Muscle of arm (tissue), 12 donors: Measurements from ENCODE around the gene LIX1. TPM values are rescaled to one million over a fixed set of nuclear protein-coding genes. Genes with fewer than 3 reads are reported as not detected.

Experiments
- DNase-seq: peaks from one replicate; pipeline ENCODE4 v3.0.0-alpha.2; 2013
- polyA plus RNA-seq, 12 donors: library from polyadenylated mRNA; unstranded; fragments of 120-200 nt; gene quantifications; one replicate each; pipeline ENCODE4 v1.2.1, GENCODE V29; 2013; ENCODE audit not compliant: insufficient read length in 12 of 12

LIX1 gene
- polyA plus RNA-seq, 12 donors, result 3.3 to 9.3 (median 6.7) TPM; not detected in 1

DNA sequence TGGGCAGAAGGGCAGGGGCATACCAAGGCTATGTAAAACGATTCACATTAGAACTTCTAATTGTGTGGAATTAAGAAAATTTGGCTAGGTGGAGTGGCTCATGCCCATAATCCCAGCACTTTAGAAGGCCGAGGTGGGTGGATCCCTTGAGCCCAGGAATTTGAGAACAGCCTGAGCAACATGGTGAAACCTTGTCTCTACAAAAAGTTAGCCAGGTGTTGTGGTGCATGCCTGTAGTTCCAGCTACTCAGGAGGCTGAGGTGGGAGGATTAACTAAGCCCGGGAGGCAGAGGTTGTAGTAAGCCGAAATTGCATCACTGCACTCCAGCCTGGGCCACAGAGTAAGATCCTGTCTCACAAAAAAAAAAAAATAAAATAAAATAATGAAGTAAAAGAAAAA lies 65.2 kb downstream of the LIX1 start:
- no peak for DNase-seq

DNA sequence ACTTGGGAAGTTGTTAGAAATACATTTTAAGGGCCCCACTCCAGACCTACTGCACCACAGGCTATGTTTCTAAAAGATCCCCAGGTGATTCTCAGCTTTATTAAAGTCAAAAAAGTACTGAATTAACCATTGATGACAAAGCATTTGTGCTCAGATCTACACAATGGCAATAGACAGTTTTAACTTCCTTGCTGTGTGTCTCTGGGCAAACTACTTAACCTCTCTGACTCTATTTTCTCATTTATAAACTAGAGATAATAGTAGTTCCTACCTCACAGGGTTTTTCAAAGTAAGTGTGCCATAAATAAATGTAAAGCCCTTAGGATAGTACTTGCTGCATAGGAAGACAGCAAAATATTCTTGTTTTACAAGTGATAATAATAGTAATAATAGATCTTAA lies 66.3 kb downstream of the LIX1 start:
- no peak for DNase-seq

DNA sequence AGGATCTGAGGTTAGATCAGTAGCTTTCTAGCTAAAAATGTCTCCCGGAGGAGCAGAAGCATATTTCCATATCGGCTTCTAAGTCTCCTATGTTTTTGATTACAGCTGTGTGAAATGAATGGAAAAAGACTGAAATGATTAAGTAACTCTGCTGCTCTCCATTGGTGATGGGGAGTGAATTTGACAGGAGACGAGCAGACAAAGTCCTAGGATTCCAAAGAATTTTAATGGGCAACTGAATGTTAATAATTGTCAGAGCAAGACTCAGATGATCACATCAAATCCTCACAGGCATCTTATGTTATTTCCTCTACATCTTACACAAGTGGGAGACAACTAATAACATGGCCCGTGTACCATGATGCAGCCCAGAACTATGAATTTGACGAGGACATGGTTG lies 66.8 kb downstream of the LIX1 start:
- DNase-seq, result no peak

DNA sequence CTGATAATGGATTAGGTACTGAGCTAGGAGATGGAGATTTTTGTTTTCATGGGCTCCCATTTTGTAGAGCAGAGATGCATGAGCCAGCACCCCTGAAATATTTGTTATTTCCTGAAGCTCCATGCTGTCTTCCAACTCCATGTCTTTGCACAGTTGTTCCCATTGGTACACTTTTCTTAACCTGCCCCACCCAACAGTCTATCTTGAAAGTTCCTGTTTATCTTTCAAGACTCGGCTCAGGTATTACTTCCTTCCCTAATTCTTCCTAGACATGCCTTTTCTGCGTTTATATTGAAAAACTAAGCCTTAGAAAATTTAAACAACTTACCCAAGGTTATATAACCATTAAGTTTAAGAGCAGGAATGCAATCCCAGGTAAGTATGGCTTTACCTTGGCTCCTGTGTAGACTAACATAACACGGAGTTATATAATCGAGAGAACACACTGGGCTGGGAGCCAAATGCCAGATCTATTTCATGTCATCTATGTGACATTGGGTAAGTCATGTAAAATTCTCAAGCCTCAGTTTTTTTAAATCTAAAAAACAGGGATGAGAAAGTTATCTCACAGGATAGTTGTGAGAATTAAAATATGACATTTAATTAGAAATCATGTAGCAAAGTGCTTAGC lies 67.4 kb downstream of the LIX1 start:
- DNase-seq, result no peak

DNA sequence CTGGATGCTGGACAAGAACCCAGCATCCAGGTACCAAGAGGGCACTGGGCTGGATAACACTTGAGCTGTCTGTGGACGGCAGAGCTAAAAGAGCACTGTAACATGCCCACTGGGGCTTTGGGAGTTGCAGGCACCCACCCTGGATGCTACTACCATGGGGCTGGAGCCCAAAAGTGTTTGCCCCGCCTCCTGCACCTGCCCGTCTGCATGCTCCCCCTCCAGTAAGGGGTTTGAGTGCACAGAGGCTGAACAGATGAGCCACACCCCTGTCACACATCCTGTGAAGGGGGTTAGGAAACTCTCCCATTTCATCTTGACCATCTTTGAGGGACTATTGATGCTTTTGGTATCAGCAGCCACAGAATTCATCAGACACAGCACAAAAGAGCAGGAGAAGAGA lies 69.0 kb downstream of the LIX1 start:
- DNase-seq, result no peak

DNA sequence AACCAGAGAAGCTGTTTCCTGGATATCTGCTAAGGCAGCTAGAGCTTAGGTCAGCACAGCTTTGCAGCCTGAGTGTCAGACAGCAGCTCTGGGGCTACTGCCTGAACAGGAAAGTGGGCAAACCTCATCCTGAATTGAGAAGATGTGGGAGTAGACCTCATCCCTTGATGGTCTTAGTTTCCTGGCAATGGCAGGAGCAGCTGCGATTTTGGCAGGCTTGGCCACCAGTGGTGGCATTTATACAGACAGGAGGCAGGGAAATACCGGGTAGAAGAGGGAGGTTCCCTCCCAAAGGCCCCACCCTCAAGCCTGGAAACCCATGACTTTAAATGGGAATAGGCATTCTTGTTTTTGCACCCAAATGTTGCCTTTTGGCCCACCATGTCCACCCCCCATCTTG lies 69.7 kb downstream of the LIX1 start:
- no peak for DNase-seq

DNA sequence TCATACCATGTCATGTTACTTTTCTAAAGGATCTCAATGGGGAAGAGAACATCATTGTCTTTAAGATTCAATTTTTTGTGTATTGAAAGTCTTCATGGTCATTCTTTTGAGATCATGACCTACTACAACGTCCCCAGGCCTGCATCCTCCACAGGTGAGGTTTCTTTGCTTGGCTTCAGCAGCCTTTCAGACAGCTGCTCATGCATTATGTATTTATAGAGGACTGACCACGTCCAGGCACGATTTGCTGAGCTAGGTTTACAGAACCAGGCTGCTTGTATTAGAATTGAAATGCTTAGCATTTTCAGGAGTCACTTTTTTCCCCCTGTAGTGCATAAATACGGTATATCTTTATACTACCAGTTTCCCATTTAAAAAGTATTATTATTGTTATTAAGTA lies 70.4 kb downstream of the LIX1 start:
- DNase-seq, result no peak

DNA sequence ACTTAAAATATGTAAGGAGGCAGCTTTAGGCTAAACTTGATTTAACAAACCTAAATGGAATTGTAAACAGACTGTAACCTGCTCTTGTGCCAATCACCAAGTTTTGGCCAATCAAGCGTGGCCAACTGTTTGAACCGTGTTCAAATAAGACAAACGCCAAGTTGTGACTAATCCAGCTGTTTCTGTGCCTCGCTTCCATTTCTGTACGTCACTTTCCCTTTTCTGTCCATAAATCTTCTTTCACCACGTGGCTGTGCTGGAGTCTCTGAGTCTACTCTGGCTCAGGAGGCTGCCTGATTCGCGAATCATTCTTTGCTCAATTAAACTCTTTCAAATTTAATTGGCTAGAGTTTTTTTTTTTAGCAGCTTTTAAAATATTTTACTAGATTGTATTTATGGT lies 71.3 kb downstream of the LIX1 start:
- peak; percentile 55 for DNase-seq

DNA sequence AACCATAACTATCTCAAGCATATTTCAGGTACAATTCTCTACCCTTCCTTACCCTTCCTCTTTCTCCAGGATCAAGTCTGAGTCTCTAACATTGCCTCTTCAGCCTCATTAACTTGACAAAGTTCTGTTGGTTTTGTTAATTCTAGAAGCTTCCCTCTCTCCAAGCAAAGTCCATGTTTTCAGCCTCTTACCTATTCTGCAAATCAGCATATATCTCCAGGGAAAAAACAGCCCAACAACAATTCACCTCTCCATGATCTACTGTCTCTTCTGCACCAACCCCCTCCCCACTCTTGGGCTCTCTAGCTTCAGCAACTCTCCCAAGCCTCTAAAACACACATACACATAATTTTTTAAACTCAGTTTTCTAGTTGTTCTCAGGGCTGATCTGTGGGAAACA lies 72.2 kb downstream of the LIX1 start:
- no peak for DNase-seq

DNA sequence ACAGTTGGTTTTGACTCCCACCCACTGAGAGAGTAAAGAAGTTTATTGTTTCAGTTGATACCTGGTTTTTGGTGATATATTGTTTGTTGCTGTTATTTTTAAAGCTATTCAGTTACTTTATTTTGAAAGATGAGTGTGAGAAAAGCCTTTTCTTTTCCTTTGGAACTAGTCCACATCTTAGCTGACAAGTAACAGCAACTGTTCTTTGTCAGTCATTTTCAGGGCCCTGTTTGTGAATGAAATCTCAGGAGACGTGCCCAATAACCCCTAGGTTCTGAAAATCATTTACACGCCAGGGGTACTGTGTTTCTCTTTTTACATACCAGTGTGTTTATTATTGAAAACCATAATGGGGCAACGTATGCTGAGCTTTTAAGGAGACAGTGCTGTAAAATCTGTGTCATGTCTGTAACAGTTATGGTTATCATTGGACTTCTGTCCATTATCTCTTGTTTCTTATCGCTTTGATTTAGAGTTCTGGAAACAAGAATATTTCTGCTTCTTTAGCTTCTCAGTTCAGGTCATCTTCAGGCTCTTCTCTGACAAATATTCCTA lies 75.0 kb downstream of the LIX1 start:
- DNase-seq, result no peak

DNA sequence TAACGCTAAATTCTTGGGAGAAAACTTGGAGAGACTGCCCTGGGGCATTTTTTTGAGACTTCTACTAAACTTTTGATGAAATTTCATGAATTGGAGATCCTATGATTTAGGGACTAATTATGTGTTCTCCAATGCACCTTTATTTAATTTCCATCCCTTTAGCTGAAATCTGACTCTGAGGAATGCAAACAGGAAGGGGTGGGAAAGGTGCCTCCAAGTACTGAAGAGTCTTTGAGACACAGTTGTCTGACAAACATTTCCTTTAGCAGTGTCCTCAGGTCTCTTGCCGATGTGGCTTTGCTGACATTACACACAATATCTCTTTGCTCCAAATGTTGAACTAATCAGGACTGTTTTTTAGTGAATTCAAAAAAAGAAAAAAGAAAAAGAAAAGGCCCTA lies 76.9 kb downstream of the LIX1 start:
- DNase-seq, result no peak

DNA sequence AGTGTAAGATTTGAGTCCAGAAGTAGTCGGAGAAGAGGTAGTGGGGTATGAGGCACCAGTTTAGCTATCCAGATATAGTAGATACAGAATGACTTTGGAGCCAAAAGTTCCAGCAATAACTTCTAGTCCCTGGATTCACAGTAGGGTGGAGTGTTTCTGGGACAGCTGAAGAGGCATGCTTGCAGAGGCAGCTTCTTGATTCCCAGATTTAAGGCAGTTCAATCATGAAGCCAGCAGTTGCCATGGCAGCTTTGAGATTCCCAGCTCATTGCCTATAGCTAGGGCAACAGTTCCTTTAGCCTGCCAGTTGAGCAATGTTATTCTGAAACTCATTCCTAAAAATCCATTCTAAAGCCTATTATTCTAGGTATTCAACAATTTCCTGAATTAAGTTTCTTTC lies 79.2 kb downstream of the LIX1 start:
- no peak for DNase-seq

DNA sequence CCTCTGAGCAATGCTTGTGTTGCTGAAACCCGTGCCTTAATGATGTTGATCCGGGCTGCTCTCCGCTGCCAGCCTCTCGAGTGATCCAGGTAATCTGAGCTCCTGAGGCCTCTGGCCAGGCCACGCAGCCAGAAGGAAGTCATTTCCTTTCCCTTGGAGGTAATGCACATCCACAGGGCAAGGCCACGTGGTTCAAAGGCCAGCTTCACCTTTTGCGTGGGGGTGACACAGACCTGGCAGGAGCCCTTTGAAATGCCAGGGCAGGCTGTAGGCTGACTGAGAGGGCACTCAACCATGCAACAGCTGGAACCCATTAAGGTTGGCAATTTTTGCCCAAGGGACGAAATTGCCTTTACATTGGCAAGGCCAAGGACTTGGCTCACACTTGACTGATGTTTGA lies 80.4 kb downstream of the LIX1 start:
- DNase-seq, result no peak

DNA sequence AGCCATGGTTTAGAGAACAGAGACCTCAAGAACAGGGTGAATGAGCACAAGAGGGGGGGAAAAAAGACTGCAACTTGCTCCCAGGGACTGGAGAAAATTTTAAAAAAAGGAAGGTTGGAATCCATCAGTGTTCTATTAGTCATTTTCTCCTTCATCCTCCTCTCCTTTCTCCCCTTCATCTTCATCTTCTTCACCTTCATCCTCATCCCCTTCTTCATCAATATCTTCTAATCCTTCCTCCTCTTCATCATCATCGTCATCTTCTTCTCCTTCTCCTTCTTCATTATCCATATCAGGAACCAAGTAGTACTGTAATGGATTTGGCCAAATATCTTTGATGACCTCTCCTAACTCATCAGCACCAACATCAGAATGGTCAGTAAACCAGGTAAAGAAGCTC lies 86.1 kb downstream of the LIX1 start:
- DNase-seq, result no peak

DNA sequence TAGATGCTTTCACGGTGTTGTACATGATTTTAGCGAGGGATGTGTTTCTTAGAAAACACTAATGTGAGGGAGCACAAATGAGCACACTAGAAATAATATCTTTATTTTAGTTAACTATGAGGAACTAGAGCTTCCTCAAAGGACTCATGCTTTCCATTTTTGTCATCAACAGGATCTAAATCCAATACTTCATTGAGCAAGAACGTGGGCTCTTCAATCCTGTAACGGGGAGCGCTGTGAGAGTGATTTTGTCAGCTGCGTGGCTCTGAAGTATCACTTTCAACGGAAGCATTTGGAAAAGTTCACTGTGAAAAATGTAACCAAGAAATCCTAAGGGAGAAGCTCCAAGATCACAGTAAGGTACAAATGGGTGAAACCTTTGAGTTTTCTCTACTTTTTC lies 93.2 kb downstream of the LIX1 start:
- peak; percentile 15 for DNase-seq

DNA sequence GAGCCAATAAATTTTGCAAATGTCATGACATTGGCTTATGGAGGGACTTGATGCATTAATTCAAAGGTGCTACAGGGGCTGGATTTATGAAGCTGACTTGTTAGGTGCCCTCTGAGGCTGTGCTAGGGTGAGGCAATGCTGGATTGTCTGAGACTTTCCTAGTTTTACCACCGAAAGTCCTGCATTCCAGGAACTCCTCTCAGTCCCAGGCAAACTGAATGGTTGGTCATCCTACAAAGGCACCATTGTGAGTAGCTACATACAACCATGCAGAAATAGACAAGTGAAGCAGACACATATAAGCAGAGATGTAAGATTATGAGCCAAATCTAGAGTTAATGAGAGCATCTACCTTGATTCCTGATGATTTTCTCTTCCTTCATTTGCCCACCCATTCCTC lies 95.3 kb downstream of the LIX1 start:
- no peak for DNase-seq

DNA sequence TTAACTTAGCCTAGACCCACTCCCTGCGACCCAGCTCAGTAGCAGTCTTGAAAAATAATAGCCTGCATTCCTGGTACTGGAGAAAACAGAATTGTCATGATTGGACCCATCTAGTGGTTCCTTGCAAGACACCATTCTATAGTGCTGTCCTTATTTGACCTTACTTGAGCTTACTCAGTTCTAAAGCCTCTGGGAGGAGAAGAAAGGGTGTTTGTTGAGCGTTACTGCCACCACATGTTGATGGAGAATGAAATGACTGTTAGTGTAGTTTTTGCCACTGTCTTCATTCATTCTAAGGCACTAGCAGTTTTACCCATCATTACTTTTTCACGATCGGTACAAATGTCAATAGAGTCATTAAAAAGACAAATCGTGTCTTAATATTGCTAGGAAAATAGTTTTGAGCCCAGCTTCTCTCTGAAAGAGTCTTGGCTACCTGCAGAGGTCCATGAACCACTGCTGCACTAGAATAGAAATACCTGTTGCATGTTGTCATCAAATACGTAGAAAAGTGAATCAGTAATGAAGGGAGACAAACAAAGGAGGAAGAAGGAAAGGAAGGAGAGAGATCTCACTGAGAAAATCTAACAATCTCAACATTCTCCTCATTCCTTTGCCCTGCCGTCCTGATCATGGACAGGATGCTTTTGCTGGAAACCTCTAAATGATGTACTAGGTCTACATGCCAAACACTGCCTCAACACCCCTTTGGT lies 96.0 kb downstream of the LIX1 start:
- DNase-seq, result no peak

DNA sequence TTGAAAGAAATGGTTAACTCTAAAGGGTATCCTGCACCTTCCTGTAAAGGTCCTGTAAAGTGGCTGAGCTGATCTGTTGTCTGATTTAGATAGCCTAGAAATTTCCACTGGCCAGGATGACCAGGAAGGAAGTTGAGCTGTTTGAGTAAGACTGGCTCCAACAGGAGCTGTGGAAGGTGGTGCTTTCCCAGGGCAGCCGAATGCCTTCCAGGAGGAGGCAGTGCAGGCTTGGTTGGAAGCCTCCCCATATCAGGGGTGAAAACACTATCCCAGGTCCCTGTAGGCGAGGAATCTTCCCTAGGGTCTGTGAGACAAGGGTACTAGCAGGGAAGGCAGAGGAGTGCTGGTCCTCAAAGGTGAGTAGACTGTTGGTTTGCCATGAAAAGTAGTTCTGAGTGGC lies 98.4 kb downstream of the LIX1 start:
- no peak for DNase-seq

DNA sequence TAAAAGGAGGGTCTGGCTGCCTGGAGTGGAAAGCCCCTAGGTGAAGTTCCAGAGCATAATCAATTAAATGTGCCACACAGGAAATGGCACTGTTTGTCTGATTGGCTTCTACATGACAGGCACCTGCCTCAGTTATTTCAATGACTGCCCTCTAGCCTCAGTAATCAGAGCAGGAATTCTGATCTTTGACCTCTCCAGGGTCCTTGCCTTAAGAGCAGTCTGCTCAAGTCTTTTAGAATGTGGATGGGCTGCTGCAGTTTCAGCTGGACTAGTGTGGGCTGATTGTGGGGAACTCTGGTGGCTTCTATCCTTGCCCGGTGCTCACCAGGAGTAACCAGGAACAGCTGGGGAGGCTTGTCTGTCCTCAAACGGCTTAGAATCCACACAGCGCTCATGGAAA lies 98.9 kb downstream of the LIX1 start:
- no peak for DNase-seq

DNA sequence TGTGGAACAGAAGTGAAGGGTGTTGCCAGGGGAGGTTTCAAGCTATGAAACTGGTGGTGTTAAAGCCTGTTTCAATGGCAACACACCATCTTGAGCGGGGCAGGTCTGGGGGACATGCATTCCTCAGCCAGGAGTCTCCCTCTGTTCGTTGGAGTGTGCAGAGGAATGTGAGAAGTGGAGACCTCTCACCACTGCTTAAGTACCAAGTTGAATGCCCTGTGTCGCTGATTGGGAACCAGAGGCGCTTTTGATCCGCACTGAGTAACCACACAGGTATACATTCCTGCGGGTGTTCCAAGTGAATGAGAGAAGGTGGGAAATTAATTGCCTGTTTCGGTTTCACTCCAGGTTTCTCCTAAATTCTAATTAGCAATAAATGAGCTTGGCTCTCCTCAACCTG lies 99.4 kb downstream of the LIX1 start:
- DNase-seq, result no peak
